ENCODE results near the gene CCNY.

CCNY gene

GRCh38 chr10:35434533-35434932, 98.2 kb downstream of the CCNY start:
- no peak for DNase-seq

DNA sequence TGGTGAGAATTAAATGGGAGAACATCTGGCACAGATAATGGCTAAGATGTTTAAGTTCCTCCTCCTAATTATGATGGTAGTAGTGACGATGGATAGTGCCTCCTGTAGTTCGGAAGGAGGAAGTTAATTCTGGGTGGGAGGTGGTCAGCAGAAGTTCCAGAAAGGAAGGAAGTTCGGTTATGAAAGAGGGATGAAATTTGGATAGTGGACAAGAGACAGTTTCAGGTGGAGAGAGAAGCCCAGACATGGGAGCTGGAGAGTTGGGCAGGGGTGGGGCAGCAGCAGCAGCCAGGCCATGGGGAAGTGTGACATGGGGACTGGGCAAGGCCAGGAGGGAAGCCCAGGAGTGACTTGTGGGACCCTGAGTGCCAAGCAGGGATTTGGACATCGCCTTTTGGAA, 99.5 kb downstream of the CCNY start:
- DNase-seq, result no peak

GRCh38 chr10:35437829-35438228, 101.5 kb downstream of the CCNY start:
- DNase-seq, result no peak

DNA sequence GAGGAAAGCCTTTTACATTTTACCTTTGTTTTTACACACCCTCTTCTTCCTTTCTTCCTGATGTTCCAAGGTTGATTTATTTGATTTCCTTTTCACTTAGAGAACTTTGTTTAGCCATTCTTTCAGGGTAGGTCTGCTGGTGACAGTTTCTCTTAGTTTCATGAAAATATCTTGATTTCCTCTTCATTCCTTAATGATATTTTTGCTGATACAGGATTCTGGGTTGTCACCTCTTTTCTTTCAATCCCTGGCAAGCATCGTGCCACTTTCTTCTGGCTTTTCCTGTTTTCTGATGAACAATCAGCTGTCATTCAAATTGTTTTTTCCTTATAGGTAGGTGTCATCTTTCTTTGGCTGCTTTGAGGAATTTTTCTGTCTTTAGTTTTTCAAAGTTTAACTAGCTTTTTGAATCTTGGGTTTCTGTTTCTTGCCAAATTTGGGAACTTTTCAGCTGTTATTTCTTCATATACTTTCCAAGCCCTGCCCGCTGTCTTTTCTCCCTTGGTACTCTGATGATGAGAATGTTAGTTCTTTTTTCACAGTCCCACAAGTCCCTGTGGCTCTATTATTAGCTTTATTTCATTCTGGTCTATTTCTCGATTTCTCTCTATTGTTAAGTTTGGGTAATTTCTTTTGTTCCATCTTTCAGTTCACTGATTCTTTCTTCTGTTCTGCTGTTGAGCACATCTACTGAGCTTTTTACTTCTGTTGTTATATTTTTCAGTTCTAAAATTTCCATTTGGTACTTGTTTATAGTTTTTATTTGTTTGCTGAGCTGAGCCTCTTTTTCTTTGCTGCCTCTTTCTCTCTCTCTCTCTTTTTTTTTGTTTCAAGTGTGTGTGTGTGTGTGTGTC, 102.6 kb downstream of the CCNY start:
- DNase-seq, result no peak

- no peak for DNase-seq
Measured at GRCh38 chr10:35440016-35440415, 103.7 kb downstream of the CCNY start.

GRCh38 chr10:35442028-35442427, 105.7 kb downstream of the CCNY start:
- no peak for DNase-seq

GRCh38 chr10:35442592-35442991, 106.3 kb downstream of the CCNY start:
- DNase-seq, result no peak

- DNase-seq, result no peak
Measured at GRCh38 chr10:35443858-35444257, 107.5 kb downstream of the CCNY start.

- no peak for DNase-seq
Measured at GRCh38 chr10:35445150-35445884, 109.0 kb downstream of the CCNY start.

DNA sequence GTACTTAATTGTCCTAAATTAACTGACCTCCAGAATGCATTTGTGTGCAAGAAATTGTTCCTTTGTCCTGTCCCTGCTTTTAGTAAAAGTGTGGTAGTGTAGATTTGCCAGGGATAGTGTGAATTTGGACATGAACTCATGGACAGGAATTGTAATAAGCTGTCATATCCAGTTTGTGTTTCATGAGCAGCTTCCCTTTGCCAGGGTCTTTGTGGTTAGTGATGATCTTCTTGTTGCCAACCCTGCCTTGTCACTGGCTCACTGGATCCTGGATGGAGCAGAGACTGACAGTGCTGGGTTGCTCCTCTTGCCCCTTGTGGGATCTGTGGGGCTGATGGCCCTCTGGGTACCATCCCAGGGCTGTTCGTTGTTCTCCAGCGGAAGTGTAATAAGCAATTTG, 110.1 kb downstream of the CCNY start:
- DNase-seq, result no peak

- no peak for DNase-seq
Measured at GRCh38 chr10:35447693-35448407, 111.5 kb downstream of the CCNY start.

DNA sequence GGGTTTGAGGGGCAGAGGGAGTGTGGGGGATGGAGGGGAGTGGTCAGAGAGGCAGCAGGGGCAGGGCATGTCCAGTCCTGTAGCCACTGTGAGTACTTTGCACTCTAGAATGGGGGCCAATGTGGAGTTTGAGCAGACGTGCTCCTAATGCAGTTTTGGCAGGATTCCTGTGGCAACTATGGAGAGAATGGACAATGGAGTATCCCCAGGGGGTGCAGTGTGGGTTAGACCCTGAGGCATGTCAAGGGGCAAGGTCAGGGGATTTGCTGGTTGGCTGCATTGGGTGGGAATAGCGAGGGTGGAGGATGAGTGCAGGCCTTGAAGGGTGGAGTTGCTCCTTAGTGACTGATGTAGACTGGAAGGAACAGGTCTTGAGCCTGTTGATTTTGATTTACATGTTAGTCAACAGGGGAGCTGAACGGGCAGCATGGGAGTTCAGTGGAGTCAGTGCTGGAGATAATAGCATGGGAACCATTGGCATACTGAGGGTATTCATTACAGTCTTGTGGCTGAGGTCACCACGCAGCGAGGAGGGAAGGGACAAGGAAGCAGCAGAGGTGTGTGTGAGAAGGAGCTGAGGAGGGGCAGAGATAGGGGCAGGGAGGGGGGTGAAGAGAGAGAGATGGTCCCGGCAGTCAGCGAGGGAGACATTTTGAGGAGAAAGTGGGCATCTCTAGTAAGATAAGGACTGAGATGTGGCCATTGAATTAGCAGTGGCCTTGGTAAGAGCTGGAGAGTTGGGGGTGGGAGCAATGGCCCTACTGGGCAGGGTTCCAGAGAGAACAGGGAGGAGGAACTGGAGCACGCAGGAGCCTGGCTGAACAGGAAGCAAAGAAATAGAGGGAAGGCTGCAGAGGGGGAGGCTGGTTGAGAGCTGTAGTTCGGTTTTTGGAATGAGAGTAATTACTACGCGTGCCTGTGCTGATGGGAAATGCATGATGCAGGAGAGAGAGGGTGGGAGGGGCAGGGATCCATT, 112.7 kb downstream of the CCNY start:
- DNase-seq, result no peak

GRCh38 chr10:35449944-35450343, 113.6 kb downstream of the CCNY start:
- DNase-seq, result no peak

- DNase-seq, result no peak
Measured at GRCh38 chr10:35451151-35452016, 115.1 kb downstream of the CCNY start.

- DNase-seq, result no peak
Measured at GRCh38 chr10:35452171-35452570, 115.9 kb downstream of the CCNY start.

DNA sequence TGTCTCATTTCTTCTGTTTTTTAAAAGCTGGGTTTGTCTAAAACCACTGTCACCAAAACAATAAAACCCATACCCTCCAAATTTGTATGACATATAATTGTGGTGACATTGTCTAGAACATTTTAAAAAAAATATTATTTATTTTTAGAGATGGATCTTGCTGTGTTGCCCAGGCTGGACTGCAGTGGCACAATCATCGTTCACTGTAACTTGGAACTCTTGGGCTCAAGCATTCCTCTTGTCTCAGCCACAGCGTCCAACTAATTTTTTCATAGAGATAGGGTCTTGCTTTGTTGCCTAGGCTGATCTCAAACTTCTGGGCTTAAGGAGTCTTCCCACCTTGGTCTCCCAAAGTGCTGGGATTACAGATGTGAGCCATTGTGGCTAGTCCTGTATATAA, 116.5 kb downstream of the CCNY start:
- DNase-seq, result no peak

GRCh38 chr10:35453855-35454532, 117.7 kb downstream of the CCNY start:
- no peak for DNase-seq

DNA sequence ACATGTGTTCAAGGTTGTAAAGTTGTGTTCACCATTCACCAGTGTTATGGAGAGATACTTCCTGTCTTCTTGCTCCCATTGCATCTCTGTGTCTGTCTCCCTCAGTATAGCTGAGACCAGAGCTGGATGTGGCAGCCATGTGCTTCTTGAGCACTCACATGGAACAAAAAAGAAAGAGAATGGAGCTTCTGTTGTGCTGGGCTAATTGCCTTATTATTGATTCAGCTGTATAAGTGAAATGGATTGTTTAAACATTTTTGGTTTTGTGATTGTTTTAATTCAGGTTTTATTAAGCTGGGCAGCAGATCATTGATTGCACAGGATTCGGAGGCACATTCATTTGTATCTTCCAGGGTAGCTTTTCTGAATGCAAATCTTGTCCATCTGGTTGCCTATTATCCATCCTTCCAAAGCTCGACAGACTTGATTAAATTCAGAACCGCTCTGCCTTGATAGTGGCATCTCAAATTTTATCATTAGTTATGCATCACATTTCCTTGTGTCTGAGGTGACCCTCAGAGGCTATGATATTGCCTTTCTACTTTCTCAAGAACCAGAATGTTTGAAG, 119.9 kb downstream of the CCNY start:
- DNase-seq, result no peak

DNA sequence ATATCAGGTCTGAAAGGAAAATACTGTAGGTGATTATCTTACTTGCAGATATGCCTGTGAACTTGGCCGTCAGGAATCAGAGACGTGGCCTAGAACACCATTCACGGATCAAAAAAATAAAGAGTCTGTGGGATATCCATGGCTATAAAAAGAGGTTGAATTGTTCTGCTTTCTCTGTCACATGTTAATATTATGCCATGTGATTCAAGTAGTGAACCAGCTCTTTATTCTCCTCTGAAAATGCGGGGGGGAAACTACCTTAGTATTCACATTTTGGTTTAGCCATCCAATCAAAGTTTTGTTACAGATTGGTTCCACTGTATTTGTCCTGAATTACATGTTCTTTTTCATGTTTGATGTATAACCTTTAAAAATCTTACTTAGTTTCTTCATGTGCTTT, 120.5 kb downstream of the CCNY start:
- DNase-seq, result no peak
